Measurements from ENCODE around the gene CDH1. TPM values are rescaled to one million over a fixed set of nuclear protein-coding genes. Genes with fewer than 3 reads are reported as not detected.

Gene CDH1
- total and polyA plus RNA-seq, 12 donors, result 0.11 to 1.2 (median 0.40) TPM; not detected in 3

GRCh38 chr16:68750193-68750695 lies 13.2 kb downstream of the CDH1 start:
- 72 to 84% (median 78%) methylated on average over 8 of the region's 8 CpGs for WGBS, 4 donors
- no peaks in the 10 kb centered on the region for H3K4me1 ChIP-seq (replicated peaks in 1 of 2)
- intact Hi-C loops (cut with DNase I), result no loop called here
- no peaks in the 10 kb centered on the region for H3K27me3 ChIP-seq
- H3K27ac ChIP-seq, result no peak overlapping the region
- TF ChIP-seq, protein P1, sequence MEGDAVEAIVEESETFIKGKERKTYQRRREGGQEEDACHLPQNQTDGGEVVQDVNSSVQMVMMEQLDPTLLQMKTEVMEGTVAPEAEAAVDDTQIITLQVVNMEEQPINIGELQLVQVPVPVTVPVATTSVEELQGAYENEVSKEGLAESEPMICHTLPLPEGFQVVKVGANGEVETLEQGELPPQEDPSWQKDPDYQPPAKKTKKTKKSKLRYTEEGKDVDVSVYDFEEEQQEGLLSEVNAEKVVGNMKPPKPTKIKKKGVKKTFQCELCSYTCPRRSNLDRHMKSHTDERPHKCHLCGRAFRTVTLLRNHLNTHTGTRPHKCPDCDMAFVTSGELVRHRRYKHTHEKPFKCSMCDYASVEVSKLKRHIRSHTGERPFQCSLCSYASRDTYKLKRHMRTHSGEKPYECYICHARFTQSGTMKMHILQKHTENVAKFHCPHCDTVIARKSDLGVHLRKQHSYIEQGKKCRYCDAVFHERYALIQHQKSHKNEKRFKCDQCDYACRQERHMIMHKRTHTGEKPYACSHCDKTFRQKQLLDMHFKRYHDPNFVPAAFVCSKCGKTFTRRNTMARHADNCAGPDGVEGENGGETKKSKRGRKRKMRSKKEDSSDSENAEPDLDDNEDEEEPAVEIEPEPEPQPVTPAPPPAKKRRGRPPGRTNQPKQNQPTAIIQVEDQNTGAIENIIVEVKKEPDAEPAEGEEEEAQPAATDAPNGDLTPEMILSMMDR (IDR thresholded peaks at IDR 0.05), result no peak
- TF ChIP-seq POLR2A (IDR thresholded peaks at IDR 0.05), result no peak
- no peak overlapping the region for H3K4me3 ChIP-seq
- H3K36me3 ChIP-seq (replicated peaks in 1 of 2), result no peaks in the 10 kb centered on the region
- no peaks in the 10 kb centered on the region for H3K9me3 ChIP-seq (replicated peaks in 1 of 3)
- no peak for DNase-seq

GRCh38 chr16:68751160-68751559 lies 14.1 kb downstream of the CDH1 start:
- TF ChIP-seq POLR2A (IDR thresholded peaks at IDR 0.05), result no peak
- TF ChIP-seq, protein P1 (IDR thresholded peaks at IDR 0.05), result no peak
- no peaks in the 10 kb centered on the region for H3K9me3 ChIP-seq (replicated peaks in 1 of 3)
- no peaks in the 10 kb centered on the region for H3K4me1 ChIP-seq (replicated peaks in 1 of 2)
- no peaks in the 10 kb centered on the region for H3K36me3 ChIP-seq (replicated peaks in 1 of 2)
- intact Hi-C loops (cut with DNase I), result no loop called here
- no peak overlapping the region for H3K27ac ChIP-seq
- no peak for DNase-seq
- H3K4me3 ChIP-seq, result no peak overlapping the region
- WGBS, 4 donors, result 83 to 90% (median 88%) methylated on average over 4 of the region's 4 CpGs
- H3K27me3 ChIP-seq, result no peaks in the 10 kb centered on the region

GRCh38 chr16:68752602-68753001 lies 15.5 kb downstream of the CDH1 start:
- Histone ChIP-seq H3K27me3 (no peaks in the 10 kb centered on the region), H3K27ac (no peak overlapping the region), H3K9me3 (replicated peaks in 1 of 3) (no peaks in the 10 kb centered on the region), H3K4me3 (no peak overlapping the region), H3K36me3 (replicated peaks in 1 of 2) (no peaks in the 10 kb centered on the region), H3K4me1 (replicated peaks in 1 of 2) (no peaks in the 10 kb centered on the region)
- 67 to 79% (median 69%) methylated on average over 3 of the region's 3 CpGs for WGBS, 4 donors
- no peak for DNase-seq
- intact Hi-C loops (cut with DNase I), result no loop called here
- no peak for TF ChIP-seq POLR2A (IDR thresholded peaks at IDR 0.05)
- TF ChIP-seq, protein P1 (IDR thresholded peaks at IDR 0.05), result no peak

- no peak for DNase-seq
- Histone ChIP-seq H3K4me1 (replicated peaks in 1 of 2) (no peaks in the 10 kb centered on the region), H3K27me3 (no peaks in the 10 kb centered on the region), H3K27ac (no peak overlapping the region), H3K4me3 (no peak overlapping the region), H3K9me3 (replicated peaks in 1 of 3) (no peaks in the 10 kb centered on the region), H3K36me3 (replicated peaks in 1 of 2) (no peaks in the 10 kb centered on the region)
- intact Hi-C loops (cut with DNase I), result no loop called here
- 85 to 91% (median 87%) methylated on average over 6 to 7 of the region's 7 CpGs for WGBS, 4 donors
- TF ChIP-seq, protein P1 (IDR thresholded peaks at IDR 0.05), result no peak
- TF ChIP-seq POLR2A (IDR thresholded peaks at IDR 0.05), result no peak
Observed at GRCh38 chr16:68754084-68754792, 17.1 kb downstream of the CDH1 start.

Measured in adrenal gland (tissue), 12 donors.